HG03280 (cell line): ENCODE results near the gene RIMS4.

Experiments
- ATAC-seq: cut with Tn5 transposase; IDR thresholded peaks from one replicate; pipeline ENCODE4 v1.9.1; 2021; ENCODE audit warnings: mild to moderate bottlenecking, moderate library complexity; ENCODE audit not compliant: unreplicated experiment

The RIMS4 gene

GRCh38 chr20:44810391-44811149, at the start of gene RIMS4:
RIMS4 (minus strand) TSS chr20:44810546; CDS start chr20:44810271, 275 bp downstream.
- ATAC-seq = no peak

GRCh38 chr20:44858606-44859360, 48.4 kb upstream of the RIMS4 start:
- ATAC-seq = no peak

- ATAC-seq = no peak
These were observed 46.6 kb upstream of the RIMS4 start for GRCh38 chr20:44856856-44857448.

- ATAC-seq = no peak
These were observed 46.1 kb upstream of the RIMS4 start for GRCh38 chr20:44856442-44856841.

- ATAC-seq = no peak
These were observed 41.2 kb upstream of the RIMS4 start for GRCh38 chr20:44851545-44851944.

GRCh38 chr20:44850837-44851236, 40.5 kb upstream of the RIMS4 start:
- no peak for ATAC-seq

- no peak for ATAC-seq
These were observed 39.9 kb upstream of the RIMS4 start for GRCh38 chr20:44850272-44850671.

- no peak for ATAC-seq
These were observed 39.4 kb upstream of the RIMS4 start for GRCh38 chr20:44849703-44850102.

GRCh38 chr20:44848254-44849015, 38.1 kb upstream of the RIMS4 start:
- no peak for ATAC-seq

GRCh38 chr20:44843876-44844275, 33.5 kb upstream of the RIMS4 start:
- ATAC-seq = no peak

GRCh38 chr20:44841955-44842354, 31.6 kb upstream of the RIMS4 start:
- no peak for ATAC-seq

- ATAC-seq = no peak
These were observed 30.5 kb upstream of the RIMS4 start for GRCh38 chr20:44840826-44841225.

GRCh38 chr20:44839481-44839880, 29.1 kb upstream of the RIMS4 start:
- ATAC-seq = no peak

GRCh38 chr20:44838521-44838920, 28.2 kb upstream of the RIMS4 start:
- no peak for ATAC-seq

- ATAC-seq = no peak
These were observed 27.6 kb upstream of the RIMS4 start for GRCh38 chr20:44837946-44838345.

GRCh38 chr20:44836601-44837120, 26.3 kb upstream of the RIMS4 start:
- no peak for ATAC-seq

GRCh38 chr20:44835661-44836221, 25.4 kb upstream of the RIMS4 start:
- ATAC-seq = no peak

GRCh38 chr20:44835116-44835515, 24.8 kb upstream of the RIMS4 start:
- no peak for ATAC-seq

GRCh38 chr20:44834693-44835092, 24.3 kb upstream of the RIMS4 start:
- no peak for ATAC-seq

GRCh38 chr20:44833437-44833836, 23.1 kb upstream of the RIMS4 start:
- ATAC-seq = no peak

GRCh38 chr20:44832724-44833123, 22.4 kb upstream of the RIMS4 start:
- no peak for ATAC-seq
